Hematopoietic multipotent progenitor cell treated with erythropoietin and hydrocortisone succinate and interleukin-3 and kit ligand, for 4 days (in vitro differentiated cells): Measurements from ENCODE around the gene SNX33.
"Not testable (repeated sequence)": the region's sequence is repeated elsewhere in the genome, so short reads cannot be mapped to it uniquely, and the experiment has no call there.

ENCODE experiments used
- DNase-seq: peaks from one replicate; pipeline ENCODE4 v3.0.0-alpha.2; 2015

Gene SNX33

GRCh38 chr15:75702436-75702835, 54.7 kb downstream of the SNX33 start:
- no peak for DNase-seq

GRCh38 chr15:75703440-75704262, 55.9 kb downstream of the SNX33 start:
- DNase-seq, result not testable (repeated sequence)

GRCh38 chr15:75704263-75704615, 56.5 kb downstream of the SNX33 start:
- DNase-seq, result no peak

- DNase-seq, result no peak
These were observed 56.9 kb downstream of the SNX33 start for GRCh38 chr15:75704618-75705017.

- DNase-seq, result not testable (repeated sequence)
These were observed 57.7 kb downstream of the SNX33 start for GRCh38 chr15:75705375-75705774.

- no peak for DNase-seq
These were observed 58.4 kb downstream of the SNX33 start for GRCh38 chr15:75705854-75706681.

- no peak for DNase-seq
These were observed 58.9 kb downstream of the SNX33 start for GRCh38 chr15:75706682-75706954.

- not testable (repeated sequence) for DNase-seq
These were observed 61.7 kb downstream of the SNX33 start for GRCh38 chr15:75709458-75709857.

GRCh38 chr15:75710874-75711273, 63.2 kb downstream of the SNX33 start:
- DNase-seq, result not testable (repeated sequence)

GRCh38 chr15:75711495-75711894, 63.8 kb downstream of the SNX33 start:
- DNase-seq, result not testable (repeated sequence)
